Prostate gland (tissue), 2 donors: ENCODE measurements around the gene CPXM2. TPM values are rescaled to one million over a fixed set of nuclear protein-coding genes. Genes with fewer than 3 reads are reported as not detected.

ENCODE experiments used
- DNase-seq: peaks from one replicate; pipeline ENCODE4 v3.0.0-alpha.2; 2019; ENCODE audit warnings: low spot score
- H3K27ac ChIP-seq, 2 donors: fragments of 200-600 bp; sonication (generic); 2 replicates each; pipeline ENCODE4 v1.5.1; 2017 to 2019
- H3K27me3 ChIP-seq: fragments of 200-600 bp; sonication (generic); replicated peaks from 2 replicates; pipeline ENCODE4 v1.5.1; 2019; ENCODE audit not compliant: insufficient read depth
- H3K36me3 ChIP-seq, 2 donors: fragments of 200-600 bp; sonication (generic); 1 replicate in 1 of 2; 2 replicates in 1 of 2; pipeline versions ENCODE4 v1.5.1 to v1.8.1; 2017 to 2019
- H3K4me1 ChIP-seq: fragments of 200-600 bp; sonication (generic); replicated peaks from 2 replicates; pipeline ENCODE4 v1.5.1; 2019
- H3K4me3 ChIP-seq, 2 donors: fragments of 200-600 bp; sonication (generic); 2 replicates each; pipeline ENCODE4 v1.5.1; 2017 to 2019
- H3K9me3 ChIP-seq: fragments of 200-600 bp; sonication (generic); 2 replicates; pipeline ENCODE4 v1.5.1; 2017
- POLR2A ChIP-seq: fragments of 450-650 bp; IDR thresholded peaks from one replicate; pipeline ENCODE4 v1.6.1; 2016; ENCODE audit warnings: antibody characterized with exemption, mild to moderate bottlenecking
- POLR2AphosphoS5 ChIP-seq: sonication (generic); formaldehyde crosslinking; IDR thresholded peaks from one replicate; pipeline ENCODE4 v1.6.1; 2017; ENCODE audit warnings: antibody characterized with exemption
- WGBS: methylation state at CpG from one replicate; pipeline ENCODE4 v1.1.5; 2018; 5-methylcytosine and 5-hydroxymethylcytosine counted together
- intact Hi-C: fragments of 100-400 bp; cut with DNase I; formaldehyde crosslinking; loops from one replicate; pipeline ENCODE4 v1.14.2; 2022
- total RNA-seq, 2 donors: library from RNA; depleted of rRNA; stranded (reverse); fragments of >200 nt; gene quantifications; one replicate each; pipeline ENCODE4 v1.1.0, GENCODE V29; 2016
- TF ChIP-seq, protein P1 (sequence below), 4 experiments: fragments of 200-600 bp in 2 of 4; fragments of 450-650 bp in 2 of 4; sonication (generic) in 2 of 4; IDR thresholded peaks; 1 replicate in 3 of 4; 2 replicates in 1 of 4; pipeline ENCODE4 v1.5.1; 2016 to 2019; ENCODE audit warnings: antibody characterized with exemption in 4 of 4, mild to moderate bottlenecking in 2 of 4, moderate library complexity in 2 of 4

The CPXM2 gene
- total RNA-seq, 2 donors from 2014 or later = 5.4 to 27.4 TPM

DNA sequence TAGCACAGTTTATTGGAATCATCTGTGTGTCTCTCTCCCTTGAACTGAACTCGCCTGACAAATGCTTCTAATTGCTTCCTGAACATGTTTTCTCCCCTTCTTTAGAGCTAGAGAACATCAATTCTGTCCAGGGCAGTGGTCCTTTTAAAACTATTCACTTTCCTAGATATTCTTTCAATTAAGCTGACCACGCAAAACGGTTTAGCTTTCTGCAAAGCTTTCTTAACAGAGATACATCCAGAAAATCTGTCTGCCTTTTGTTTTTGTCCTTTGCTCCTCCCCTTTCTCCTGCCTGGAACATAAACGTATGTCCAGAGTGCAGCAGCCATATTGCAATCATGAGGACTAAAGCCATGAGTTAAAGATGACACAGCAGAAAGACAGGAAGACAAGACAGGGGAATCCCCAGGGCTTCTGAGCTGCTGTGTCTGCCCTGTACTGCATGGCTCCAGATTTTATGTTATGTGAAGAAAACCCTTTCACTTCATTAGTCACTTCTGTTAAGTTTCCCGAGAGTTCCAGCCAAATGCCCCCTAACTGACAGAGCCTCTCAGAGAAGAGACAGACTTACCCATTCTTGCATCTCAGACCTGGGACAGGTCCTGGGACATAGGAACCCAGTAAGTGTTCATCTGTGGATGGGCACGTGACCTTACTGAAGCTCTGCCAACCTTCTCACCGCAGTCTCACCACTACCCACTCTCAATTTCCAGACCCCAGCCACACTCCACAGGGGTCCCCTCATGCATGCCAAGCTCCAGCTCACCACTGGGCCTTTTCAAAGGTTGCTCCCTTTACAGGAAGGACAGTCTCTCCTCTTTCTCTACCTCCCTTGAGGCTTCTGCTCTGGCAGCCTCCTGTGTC lies 35.0 kb upstream of the CPXM2 start:
- DNase-seq = no peak
- intact Hi-C loops = no loop called here
- H3K36me3 ChIP-seq = no peaks in the 10 kb centered on the region
- WGBS = 69% methylated on average over 7 of the region's 7 CpGs
- TF ChIP-seq POLR2A (no peak), POLR2AphosphoS5 (no peak)
- TF ChIP-seq, protein P1, sequence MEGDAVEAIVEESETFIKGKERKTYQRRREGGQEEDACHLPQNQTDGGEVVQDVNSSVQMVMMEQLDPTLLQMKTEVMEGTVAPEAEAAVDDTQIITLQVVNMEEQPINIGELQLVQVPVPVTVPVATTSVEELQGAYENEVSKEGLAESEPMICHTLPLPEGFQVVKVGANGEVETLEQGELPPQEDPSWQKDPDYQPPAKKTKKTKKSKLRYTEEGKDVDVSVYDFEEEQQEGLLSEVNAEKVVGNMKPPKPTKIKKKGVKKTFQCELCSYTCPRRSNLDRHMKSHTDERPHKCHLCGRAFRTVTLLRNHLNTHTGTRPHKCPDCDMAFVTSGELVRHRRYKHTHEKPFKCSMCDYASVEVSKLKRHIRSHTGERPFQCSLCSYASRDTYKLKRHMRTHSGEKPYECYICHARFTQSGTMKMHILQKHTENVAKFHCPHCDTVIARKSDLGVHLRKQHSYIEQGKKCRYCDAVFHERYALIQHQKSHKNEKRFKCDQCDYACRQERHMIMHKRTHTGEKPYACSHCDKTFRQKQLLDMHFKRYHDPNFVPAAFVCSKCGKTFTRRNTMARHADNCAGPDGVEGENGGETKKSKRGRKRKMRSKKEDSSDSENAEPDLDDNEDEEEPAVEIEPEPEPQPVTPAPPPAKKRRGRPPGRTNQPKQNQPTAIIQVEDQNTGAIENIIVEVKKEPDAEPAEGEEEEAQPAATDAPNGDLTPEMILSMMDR (IDR thresholded peaks at IDR 0.05) = no peak
- H3K27ac ChIP-seq = no peak overlapping the region
- no peak overlapping the region for H3K4me3 ChIP-seq
- no peaks in the 10 kb centered on the region for H3K9me3 ChIP-seq
- H3K4me1 ChIP-seq = no peaks in the 10 kb centered on the region
- H3K27me3 ChIP-seq = no peaks in the 10 kb centered on the region

DNA sequence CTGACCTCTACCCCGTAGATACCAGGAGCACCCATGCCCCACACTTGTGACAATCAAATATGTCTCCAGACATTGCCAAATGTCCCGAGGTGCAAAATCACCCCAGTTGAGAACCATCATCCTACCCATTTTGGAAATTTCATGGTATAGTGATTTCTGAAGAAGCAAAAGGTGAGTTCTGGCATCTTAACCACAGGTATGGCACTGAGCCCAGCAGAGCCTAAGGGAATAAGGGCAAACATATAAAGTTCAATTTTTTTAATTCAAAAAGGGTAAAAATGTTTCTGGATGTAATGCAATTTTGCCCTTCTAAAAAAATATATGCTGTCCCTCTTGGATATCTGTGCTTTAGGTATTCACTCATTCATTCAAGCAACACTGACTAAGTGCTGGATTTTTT lies 30.5 kb upstream of the CPXM2 start:
- DNase-seq = no peak
- TF ChIP-seq, protein P1 (IDR thresholded peaks at IDR 0.05) = no peak
- TF ChIP-seq POLR2AphosphoS5 = no peak
- TF ChIP-seq POLR2A = no peak
- intact Hi-C loops = no loop called here
- Histone ChIP-seq H3K9me3 (no peaks in the 10 kb centered on the region), H3K4me3 (no peak overlapping the region), H3K27me3 (no peaks in the 10 kb centered on the region), H3K36me3 (no peaks in the 10 kb centered on the region), H3K4me1 (no peaks in the 10 kb centered on the region), H3K27ac (no peak overlapping the region)
- 60% methylated on average over 2 of the region's 2 CpGs for WGBS

DNA sequence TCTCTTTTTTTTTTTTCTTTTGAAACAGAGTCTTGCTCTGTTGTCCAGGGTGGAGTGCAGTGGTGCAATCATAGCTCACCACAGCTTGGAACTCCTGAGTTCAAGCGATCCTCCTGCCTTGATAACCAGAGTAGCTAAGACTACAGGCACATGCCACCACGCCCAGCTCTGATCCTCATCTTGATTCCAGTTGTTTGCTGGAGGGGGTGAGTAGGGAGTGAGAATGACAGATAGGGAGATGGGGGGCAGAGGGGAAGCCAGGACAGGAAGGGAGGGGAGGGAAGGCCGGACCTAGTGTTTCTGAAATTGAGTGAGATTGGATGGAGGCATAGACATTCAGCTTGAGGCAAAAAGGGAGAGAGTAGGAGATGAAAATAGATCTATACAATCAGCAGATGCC lies 25.2 kb upstream of the CPXM2 start:
- Histone ChIP-seq H3K9me3 (no peaks in the 10 kb centered on the region), H3K4me3 (no peak overlapping the region), H3K36me3 (no peaks in the 10 kb centered on the region), H3K4me1 (no peaks in the 10 kb centered on the region), H3K27me3 (no peaks in the 10 kb centered on the region), H3K27ac (no peak overlapping the region)
- 74% methylated on average over 3 of the region's 3 CpGs for WGBS
- intact Hi-C loops = no loop called here
- TF ChIP-seq POLR2A = no peak
- no peak for TF ChIP-seq POLR2AphosphoS5
- TF ChIP-seq, protein P1 (IDR thresholded peaks at IDR 0.05) = no peak
- no peak for DNase-seq

DNA sequence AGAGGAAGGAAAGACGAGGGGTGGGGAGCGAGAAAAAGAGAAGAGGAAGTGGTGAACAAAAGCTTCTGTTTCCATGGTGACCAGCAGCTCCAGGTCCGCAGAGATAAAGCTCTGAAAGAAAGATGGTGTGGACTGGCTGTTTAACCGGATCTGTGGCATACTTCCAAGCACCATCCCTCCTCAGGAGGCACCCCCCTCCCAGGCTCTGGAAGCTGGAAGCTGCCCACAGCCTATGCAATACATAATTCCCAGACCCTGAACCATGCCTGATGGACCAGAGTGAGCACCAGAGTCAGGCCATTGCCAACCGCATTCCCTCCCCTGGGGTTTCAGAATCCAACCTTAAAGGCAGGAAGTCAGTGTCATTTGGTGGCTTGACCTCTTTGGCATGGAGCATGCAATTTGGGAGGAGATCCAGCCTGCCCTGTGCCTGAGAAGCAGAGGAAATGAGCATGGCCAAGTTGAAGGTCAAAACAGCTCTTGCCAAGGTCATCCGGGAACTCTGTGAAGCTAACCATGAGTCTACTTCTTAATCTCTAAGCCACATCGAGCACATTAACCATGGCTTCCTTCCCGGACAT lies 22.2 kb upstream of the CPXM2 start:
- H3K27ac ChIP-seq = no peak overlapping the region
- no peak overlapping the region for H3K4me3 ChIP-seq
- no peaks in the 10 kb centered on the region for H3K36me3 ChIP-seq
- WGBS = 52% methylated on average over 8 of the region's 8 CpGs
- no peaks in the 10 kb centered on the region for H3K4me1 ChIP-seq
- H3K27me3 ChIP-seq = no peaks in the 10 kb centered on the region
- H3K9me3 ChIP-seq = no peaks in the 10 kb centered on the region
- TF ChIP-seq POLR2AphosphoS5 (no peak), POLR2A (no peak)
- TF ChIP-seq, protein P1 (IDR thresholded peaks at IDR 0.05) = no peak
- DNase-seq = no peak
- intact Hi-C loops = no loop called here

DNA sequence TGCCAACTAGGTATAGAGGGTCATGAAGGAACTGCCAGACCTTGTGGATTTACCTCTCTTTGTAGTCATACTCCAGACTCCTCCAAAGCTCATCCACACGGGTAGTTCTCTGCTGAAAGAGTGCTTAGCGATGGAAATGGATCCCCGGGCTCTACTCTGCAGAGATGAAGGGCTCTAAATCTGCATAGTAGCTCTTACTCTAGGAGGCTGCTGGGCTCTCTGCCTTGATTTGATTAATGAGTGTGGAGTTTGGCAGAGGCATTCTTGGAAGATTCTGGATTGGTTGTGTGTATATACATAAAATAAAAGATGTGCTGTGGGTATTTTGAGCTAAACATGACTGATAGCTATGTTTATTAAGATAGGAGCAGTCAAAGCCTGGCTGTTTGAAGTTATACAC lies 21.3 kb upstream of the CPXM2 start:
- TF ChIP-seq POLR2A (no peak), POLR2AphosphoS5 (no peak)
- TF ChIP-seq, protein P1 (IDR thresholded peaks at IDR 0.05) = no peak
- Histone ChIP-seq H3K4me3 (no peak overlapping the region), H3K27ac (no peak overlapping the region), H3K27me3 (no peaks in the 10 kb centered on the region), H3K9me3 (no peaks in the 10 kb centered on the region), H3K36me3 (no peaks in the 10 kb centered on the region), H3K4me1 (no peaks in the 10 kb centered on the region)
- 39% methylated on average over 3 of the region's 3 CpGs for WGBS
- intact Hi-C loops = no loop called here
- no peak for DNase-seq
